H9 (cell line): ENCODE results near the gene CRTAP. TPM values are rescaled to one million over a fixed set of nuclear protein-coding genes. Genes with fewer than 3 reads are reported as not detected.

ENCODE experiments used
- DNase-seq: peaks from one replicate; pipeline ENCODE4 v3.0.0-alpha.2; 2017
- H2AFZ ChIP-seq: one replicate; pipeline ENCODE4 v1.6.1; 2013; ENCODE audit warnings: mild to moderate bottlenecking, low read length, control low read depth, moderate library complexity
- H2AK5ac ChIP-seq: 2 replicates; pipeline ENCODE4 v1.6.1; 2013; ENCODE audit warnings: low read length, control low read depth, mixed read lengths; ENCODE audit not compliant: insufficient read length
- H2BK120ac ChIP-seq: one replicate; pipeline ENCODE4 v1.6.1; 2013; ENCODE audit warnings: low read depth, mild to moderate bottlenecking, low read length, control low read depth, inconsistent platforms; ENCODE audit not compliant: poor library complexity, severe bottlenecking
- H2BK12ac ChIP-seq: 2 replicates; pipeline ENCODE4 v1.6.1; 2013; ENCODE audit warnings: low read length, control low read depth, mixed read lengths, low read depth; ENCODE audit not compliant: insufficient read length
- H2BK15ac ChIP-seq: 2 replicates; pipeline ENCODE4 v1.6.1; 2013; ENCODE audit warnings: low read depth, low read length, control low read depth
- H2BK20ac ChIP-seq: one replicate; pipeline ENCODE4 v1.6.1; 2013; ENCODE audit warnings: low read depth, mild to moderate bottlenecking, low read length, control low read depth, inconsistent platforms; ENCODE audit not compliant: poor library complexity, severe bottlenecking
- H2BK5ac ChIP-seq: 2 replicates; pipeline ENCODE4 v1.6.1; 2013; ENCODE audit warnings: low read length, control low read depth, mixed read lengths; ENCODE audit not compliant: insufficient read length
- H3K14ac ChIP-seq: 2 replicates; pipeline ENCODE4 v1.6.1; 2013; ENCODE audit warnings: low read length, control low read depth; ENCODE audit not compliant: insufficient read depth
- H3K18ac ChIP-seq: 2 replicates; pipeline ENCODE4 v1.6.1; 2013; ENCODE audit warnings: low read depth, mild to moderate bottlenecking, mixed read lengths, low read length, control low read depth; ENCODE audit not compliant: insufficient read length
- H3K23ac ChIP-seq: 2 replicates; pipeline ENCODE4 v1.6.1; 2013; ENCODE audit warnings: low read length, control low read depth, mixed read lengths, low read depth; ENCODE audit not compliant: insufficient read length
- H3K23me2 ChIP-seq: 2 replicates; pipeline ENCODE4 v1.6.1; 2013; ENCODE audit warnings: low read depth, mild to moderate bottlenecking, mixed read lengths, low read length, control low read depth; ENCODE audit not compliant: insufficient read length, poor library complexity, severe bottlenecking
- H3K27ac ChIP-seq: 2 replicates; pipeline ENCODE4 v1.5.1; 2013; ENCODE audit warnings: low read length, control low read depth, mixed read lengths, low read depth; ENCODE audit not compliant: insufficient read length
- H3K27me3 ChIP-seq: 2 replicates; pipeline ENCODE4 v1.6.1; 2013; ENCODE audit warnings: low read length, control low read depth, inconsistent platforms; ENCODE audit not compliant: insufficient read depth
- H3K4ac ChIP-seq: 2 replicates; pipeline ENCODE4 v1.6.1; 2013; ENCODE audit warnings: low read depth, mild to moderate bottlenecking, control low read depth, inconsistent platforms, low read length, moderate library complexity
- H3K4me1 ChIP-seq: 2 replicates; pipeline ENCODE4 v1.6.1; 2013; ENCODE audit warnings: low read length, control low read depth, inconsistent platforms; ENCODE audit not compliant: insufficient read depth
- H3K4me2 ChIP-seq: 2 replicates; pipeline ENCODE4 v1.6.1; 2013; ENCODE audit warnings: low read length, control low read depth, mixed read lengths; ENCODE audit not compliant: insufficient read length, insufficient read depth
- H3K56ac ChIP-seq: 2 replicates; pipeline ENCODE4 v1.6.1; 2013; ENCODE audit warnings: low read depth, mild to moderate bottlenecking, mixed read lengths, low read length, control low read depth; ENCODE audit not compliant: insufficient read length
- H3K79me1 ChIP-seq: 2 replicates; pipeline ENCODE4 v1.6.1; 2013; ENCODE audit warnings: low read depth, mild to moderate bottlenecking, moderate library complexity, low read length, control low read depth, inconsistent platforms; ENCODE audit not compliant: insufficient read depth, poor library complexity, severe bottlenecking
- H3K79me2 ChIP-seq: 2 replicates; pipeline ENCODE4 v1.6.1; 2013; ENCODE audit warnings: low read length, control low read depth, inconsistent platforms; ENCODE audit not compliant: insufficient read depth
- H3K9ac ChIP-seq: 2 replicates; pipeline ENCODE4 v1.6.1; 2013; ENCODE audit warnings: low read length, control low read depth, mixed read lengths; ENCODE audit not compliant: insufficient read length; ENCODE audit errors: extremely low read depth
- H3K9me3 ChIP-seq: one replicate; pipeline ENCODE4 v1.6.1; 2013; ENCODE audit warnings: low read depth, low read length, inconsistent platforms; ENCODE audit not compliant: control insufficient read depth
- H3T11ph ChIP-seq: one replicate; pipeline ENCODE4 v1.6.1; 2013; ENCODE audit warnings: mild to moderate bottlenecking, low read length, control low read depth, inconsistent platforms
- H4K20me1 ChIP-seq: one replicate; pipeline ENCODE4 v1.6.1; 2013; ENCODE audit not compliant: control insufficient read depth, insufficient read length, insufficient read depth
- H4K5ac ChIP-seq: 2 replicates; pipeline ENCODE4 v1.6.1; 2013; ENCODE audit warnings: low read depth, mild to moderate bottlenecking, mixed read lengths, low read length, control low read depth; ENCODE audit not compliant: insufficient read length
- H4K8ac ChIP-seq: replicated peaks from 2 replicates; pipeline ENCODE4 v1.6.1; 2013; ENCODE audit warnings: low read length, control low read depth, mixed read lengths, low read depth; ENCODE audit not compliant: insufficient read length
- H4K91ac ChIP-seq: 2 replicates; pipeline ENCODE4 v1.6.1; 2013; ENCODE audit warnings: low read depth, mild to moderate bottlenecking, moderate library complexity, mixed read lengths, low read length, control low read depth; ENCODE audit not compliant: insufficient read length
- H3K27ac Mint-ChIP-seq, 3 experiments: 2 replicates in 2 of 3; 3 replicates in 1 of 3; pipeline ENCODE4 v1.8.0; 2020 to 2021; ENCODE audit warnings: mixed read lengths in 3 of 3, mild to moderate bottlenecking in 1 of 3, moderate library complexity in 1 of 3
- H3K27me3 Mint-ChIP-seq: 2 replicates; pipeline ENCODE4 v1.8.0; 2021; ENCODE audit warnings: low read depth, mild to moderate bottlenecking, moderate library complexity, mixed read lengths
- H3K36me3 Mint-ChIP-seq, 3 experiments: 2 replicates in 2 of 3; 3 replicates in 1 of 3; pipeline ENCODE4 v1.8.0; 2020 to 2021; ENCODE audit warnings: low read depth in 3 of 3, mixed read lengths in 3 of 3; ENCODE audit not compliant: insufficient read depth in 1 of 3
- H3K4me1 Mint-ChIP-seq, 2 experiments: 2 replicates each; pipeline ENCODE4 v1.8.0; 2020; ENCODE audit warnings: mixed read lengths in 2 of 2
- H3K4me3 Mint-ChIP-seq, 2 experiments: 2 replicates in 1 of 2; 3 replicates in 1 of 2; pipeline ENCODE4 v1.8.0; 2020 to 2021; ENCODE audit warnings: mild to moderate bottlenecking in 2 of 2, mixed read lengths in 2 of 2, moderate library complexity in 1 of 2
- H3K9me3 Mint-ChIP-seq, 2 experiments: 2 replicates in 1 of 2; 3 replicates in 1 of 2; pipeline ENCODE4 v1.8.0; 2020; ENCODE audit warnings: mild to moderate bottlenecking in 2 of 2, mixed read lengths in 2 of 2, moderate library complexity in 1 of 2
- WGBS: extraction: QIAGEN DNeasy Blood & Tissue Kit; methylation state at CpG from one replicate; pipeline ENCODE4 v1.1.7; 2013; ENCODE audit warnings: missing lambda C conversion rate, low lambda C conversion rate, mixed read lengths; ENCODE audit not compliant: insufficient read length; ENCODE audit errors: extremely low coverage; 5-methylcytosine and 5-hydroxymethylcytosine counted together
- total RNA-seq: library from RNA; stranded (reverse); gene quantifications from 2 replicates; pipeline ENCODE4 v1.2.1, GENCODE V29; 2021
- TF ChIP-seq, protein P1 (sequence below): fragments of 200-600 bp; sonication (generic); conservative IDR thresholded peaks from 3 replicates; pipeline ENCODE4 v1.8.0; 2021; ENCODE audit warnings: antibody characterized with exemption, mild to moderate bottlenecking

Gene CRTAP
- total RNA-seq, 1 experiment from 2014 or later: 159 TPM

DNA sequence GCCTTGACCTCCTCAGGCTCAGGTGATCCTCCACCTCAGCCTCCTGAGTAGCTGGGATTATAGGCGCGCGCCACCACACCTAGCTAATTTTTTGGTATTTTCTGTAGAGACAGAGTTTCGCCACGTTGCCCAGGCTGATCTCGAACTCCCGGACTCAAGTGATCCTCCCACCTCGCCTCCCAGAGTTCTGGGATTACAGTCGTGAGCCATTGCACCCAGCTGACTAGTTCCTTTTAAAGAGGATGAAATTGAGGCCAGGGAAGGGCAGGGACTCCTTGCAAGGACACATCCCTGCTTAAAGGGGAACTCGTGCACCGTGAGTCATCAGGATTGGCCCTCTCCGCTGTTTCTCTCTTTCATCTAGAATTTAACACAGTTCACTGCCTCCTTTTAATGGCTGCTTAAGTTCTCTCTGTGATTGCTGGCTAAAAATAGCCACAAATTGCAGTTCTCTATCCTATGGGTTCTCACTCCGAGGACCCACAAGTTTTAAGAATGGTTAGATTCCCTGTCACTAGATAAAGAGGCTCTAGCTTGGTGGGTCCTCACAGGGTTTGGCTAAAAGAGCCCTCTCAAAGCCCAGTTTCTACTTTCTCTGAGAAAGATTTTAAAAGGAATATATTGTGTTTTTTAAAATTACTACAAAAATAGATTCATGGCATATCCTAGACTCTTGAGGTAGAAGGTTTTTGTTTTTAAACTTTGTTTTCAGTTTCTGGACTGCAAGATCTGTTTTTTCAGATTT, 1.4 kb downstream of the CRTAP start:
- no peak overlapping the region for H2AFZ ChIP-seq

More for the DNA sequence above, 1.4 kb downstream of the CRTAP start:
- Histone ChIP-seq H3K9ac (peak overlapping the region; percentile 28), H2BK12ac (no peak overlapping the region), H3K4me2 (peak overlapping the region; percentile 86), H2BK15ac (no peak overlapping the region), H3K4me1 (no peaks in the 10 kb centered on the region), H2AK5ac (no peak overlapping the region), H3K23me2 (peaks cover 11% of the 10 kb centered on the region), H3K27me3 (no peaks in the 10 kb centered on the region), H3K23ac (no peak overlapping the region), H4K91ac (no peak overlapping the region), H3K14ac (no peak overlapping the region), H3K27ac (no peak overlapping the region), H3K79me1 (no peaks in the 10 kb centered on the region), H3T11ph (no peak overlapping the region), H4K20me1 (no peaks in the 10 kb centered on the region), H4K5ac (no peak overlapping the region), H2BK120ac (no peak overlapping the region), H3K56ac (no peak overlapping the region), H3K4ac (no peak overlapping the region), H3K9me3 (no peaks in the 10 kb centered on the region), H3K79me2 (no peaks in the 10 kb centered on the region), H2BK5ac (no peak overlapping the region), H3K18ac (no peak overlapping the region), H2BK20ac (no peak overlapping the region), H4K8ac (no peak overlapping the region)
- Mint-ChIP-seq H3K4me1 (peaks cover 10 to 11% of the 10 kb centered on the region in 2 experiments), H3K27me3 (peaks cover 3% of the 10 kb centered on the region), H3K36me3 (peaks cover 4 to 6% (median 5%) of the 10 kb centered on the region in 3 experiments; a peak in 4 of 7 replicates), H3K27ac (peak overlapping the region in 1 of 3 experiments; percentile 34; a peak in 1 of 7 replicates), H3K4me3 (peak overlapping the region; percentile 73 to 86), H3K9me3 (peaks cover 0 to 2% of the 10 kb centered on the region in 2 experiments; a peak in 2 of 5 replicates)
- no CpG with 5 or more reads among the region's 13 CpGs for WGBS
- DNase-seq: no peak
- TF ChIP-seq, protein P1, sequence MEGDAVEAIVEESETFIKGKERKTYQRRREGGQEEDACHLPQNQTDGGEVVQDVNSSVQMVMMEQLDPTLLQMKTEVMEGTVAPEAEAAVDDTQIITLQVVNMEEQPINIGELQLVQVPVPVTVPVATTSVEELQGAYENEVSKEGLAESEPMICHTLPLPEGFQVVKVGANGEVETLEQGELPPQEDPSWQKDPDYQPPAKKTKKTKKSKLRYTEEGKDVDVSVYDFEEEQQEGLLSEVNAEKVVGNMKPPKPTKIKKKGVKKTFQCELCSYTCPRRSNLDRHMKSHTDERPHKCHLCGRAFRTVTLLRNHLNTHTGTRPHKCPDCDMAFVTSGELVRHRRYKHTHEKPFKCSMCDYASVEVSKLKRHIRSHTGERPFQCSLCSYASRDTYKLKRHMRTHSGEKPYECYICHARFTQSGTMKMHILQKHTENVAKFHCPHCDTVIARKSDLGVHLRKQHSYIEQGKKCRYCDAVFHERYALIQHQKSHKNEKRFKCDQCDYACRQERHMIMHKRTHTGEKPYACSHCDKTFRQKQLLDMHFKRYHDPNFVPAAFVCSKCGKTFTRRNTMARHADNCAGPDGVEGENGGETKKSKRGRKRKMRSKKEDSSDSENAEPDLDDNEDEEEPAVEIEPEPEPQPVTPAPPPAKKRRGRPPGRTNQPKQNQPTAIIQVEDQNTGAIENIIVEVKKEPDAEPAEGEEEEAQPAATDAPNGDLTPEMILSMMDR: no peak
